NOMO-1 treated with dmso at 0.1 percent for 144 hours (cell line): ENCODE results near the gene ZIC1.

Source experiments
- DNase-seq: peaks from one replicate; lab custom pipeline; 2025; ENCODE audit not compliant: unreplicated experiment; lab: John Stamatoyannopoulos, UW

Gene ZIC1

GRCh38 chr3:147408188-147409100 is 721 bp upstream of the ZIC1 start:
- DNase-seq: no peak

DNA sequence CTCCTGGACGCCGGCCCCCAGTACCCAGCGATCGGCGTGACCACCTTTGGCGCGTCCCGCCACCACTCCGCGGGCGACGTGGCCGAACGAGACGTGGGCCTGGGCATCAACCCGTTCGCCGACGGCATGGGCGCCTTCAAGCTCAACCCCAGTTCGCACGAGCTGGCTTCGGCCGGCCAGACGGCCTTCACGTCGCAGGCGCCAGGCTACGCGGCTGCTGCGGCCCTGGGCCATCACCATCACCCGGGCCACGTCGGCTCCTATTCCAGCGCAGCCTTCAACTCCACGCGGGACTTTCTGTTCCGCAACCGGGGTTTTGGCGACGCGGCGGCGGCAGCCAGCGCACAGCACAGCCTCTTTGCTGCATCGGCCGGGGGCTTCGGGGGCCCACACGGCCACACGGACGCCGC is 956 bp downstream of the ZIC1 start:
- no peak for DNase-seq

DNA sequence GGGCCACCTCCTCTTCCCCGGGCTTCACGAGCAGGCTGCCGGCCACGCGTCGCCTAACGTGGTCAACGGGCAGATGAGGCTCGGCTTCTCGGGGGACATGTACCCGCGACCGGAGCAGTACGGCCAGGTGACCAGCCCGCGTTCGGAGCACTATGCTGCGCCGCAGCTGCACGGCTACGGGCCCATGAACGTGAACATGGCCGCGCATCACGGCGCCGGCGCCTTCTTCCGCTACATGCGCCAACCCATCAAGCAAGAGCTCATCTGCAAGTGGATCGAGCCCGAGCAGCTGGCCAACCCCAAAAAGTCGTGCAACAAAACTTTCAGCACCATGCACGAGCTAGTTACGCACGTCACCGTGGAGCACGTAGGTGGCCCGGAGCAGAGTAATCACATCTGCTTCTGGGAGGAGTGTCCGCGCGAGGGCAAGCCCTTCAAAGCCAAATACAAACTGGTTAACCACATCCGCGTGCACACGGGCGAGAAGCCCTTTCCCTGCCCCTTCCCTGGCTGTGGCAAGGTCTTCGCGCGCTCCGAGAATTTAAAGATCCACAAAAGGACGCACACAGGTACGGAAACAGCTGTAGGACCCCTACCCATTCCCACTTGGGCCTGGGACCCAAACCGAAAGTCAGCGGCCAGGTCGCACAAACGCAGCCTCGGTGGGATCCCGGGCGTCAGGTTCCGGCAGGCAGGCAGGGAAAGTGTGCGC is 1.5 kb downstream of the ZIC1 start:
- DNase-seq: no peak

DNA sequence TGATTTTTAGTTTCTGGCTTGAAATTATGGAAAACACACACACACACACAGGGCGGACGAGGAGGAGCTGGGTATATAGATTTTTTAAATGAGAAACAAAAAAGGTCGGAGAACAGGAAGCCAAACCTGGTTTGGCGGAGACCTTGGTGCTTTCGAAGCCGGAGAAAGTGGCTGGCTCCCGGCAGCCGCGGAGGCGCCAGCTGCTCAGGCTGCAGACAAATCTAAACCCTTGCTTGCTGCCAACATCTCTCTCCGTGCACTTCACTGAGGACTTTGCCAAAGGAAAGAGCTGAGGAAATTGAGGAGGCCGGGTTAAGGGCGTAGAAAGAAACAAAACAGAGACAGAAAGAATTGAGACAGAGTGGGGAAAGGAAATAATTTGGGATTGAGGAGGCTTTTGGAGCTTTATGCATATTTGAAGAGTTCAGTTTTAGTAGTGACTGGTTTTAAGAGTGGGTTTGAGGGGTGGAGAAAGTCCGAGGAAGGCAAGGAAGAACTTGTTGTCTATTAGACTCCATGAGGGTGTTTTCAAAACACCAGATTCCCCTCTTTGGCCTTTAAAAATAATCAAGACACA is 2.2 kb downstream of the ZIC1 start:
- DNase-seq: no peak

DNA sequence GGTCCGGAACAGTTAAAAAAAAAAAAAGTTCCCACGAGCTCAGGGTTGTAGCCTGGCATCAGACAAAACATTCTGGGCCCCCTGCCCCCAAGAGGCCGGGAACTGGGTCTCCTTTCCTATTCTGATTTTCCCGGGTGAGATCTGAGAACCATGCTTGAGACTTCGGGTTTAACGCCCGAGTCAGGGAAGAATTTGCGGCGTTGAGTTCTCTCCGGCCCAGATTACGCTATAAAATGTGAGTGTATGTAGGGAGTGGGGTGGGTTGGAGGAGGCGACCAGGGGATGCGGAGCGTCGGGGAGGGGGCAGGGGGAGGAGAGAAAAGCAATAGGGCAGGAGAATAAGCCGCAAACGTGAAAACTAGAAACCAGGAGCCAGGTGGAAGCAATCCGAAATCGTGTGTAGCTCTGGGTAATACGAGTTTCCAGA is 2.7 kb downstream of the ZIC1 start:
- no peak for DNase-seq

- no peak for DNase-seq
Observed at GRCh38 chr3:147412261-147412916, 3.2 kb downstream of the ZIC1 start.

DNA sequence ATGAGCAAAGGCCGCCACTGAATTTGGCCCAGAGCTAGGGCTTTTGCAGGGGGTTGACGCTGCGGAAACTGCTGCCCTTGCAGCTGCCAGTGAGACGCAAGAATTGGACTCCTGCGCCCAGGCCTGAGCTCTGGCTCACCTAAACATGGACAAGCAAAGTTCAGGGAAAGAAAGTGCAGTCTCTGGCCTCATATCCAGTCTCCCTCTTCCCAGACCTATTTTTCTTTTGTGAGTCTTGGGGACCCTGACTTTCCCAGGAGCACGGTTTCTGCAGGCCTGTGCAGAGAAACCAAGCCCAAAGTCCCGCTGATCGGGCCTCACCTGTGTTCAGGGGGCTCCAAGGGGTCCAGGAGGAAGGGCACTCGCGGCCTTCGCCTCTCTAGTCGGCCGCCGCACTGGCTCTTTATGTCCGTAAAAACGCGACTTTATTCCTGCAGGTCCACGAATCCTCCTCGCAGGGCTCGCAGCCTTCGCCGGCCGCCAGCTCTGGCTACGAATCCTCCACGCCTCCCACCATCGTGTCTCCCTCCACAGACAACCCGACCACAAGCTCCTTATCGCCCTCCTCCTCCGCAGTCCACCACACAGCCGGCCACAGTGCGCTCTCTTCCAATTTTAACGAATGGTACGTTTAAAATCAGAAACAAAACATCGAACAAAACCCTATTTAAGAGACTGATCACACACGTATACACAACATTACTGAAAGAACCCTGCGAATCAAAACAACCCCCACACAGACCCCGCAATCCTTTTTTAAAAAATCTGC is 3.9 kb downstream of the ZIC1 start:
- no peak for DNase-seq

DNA sequence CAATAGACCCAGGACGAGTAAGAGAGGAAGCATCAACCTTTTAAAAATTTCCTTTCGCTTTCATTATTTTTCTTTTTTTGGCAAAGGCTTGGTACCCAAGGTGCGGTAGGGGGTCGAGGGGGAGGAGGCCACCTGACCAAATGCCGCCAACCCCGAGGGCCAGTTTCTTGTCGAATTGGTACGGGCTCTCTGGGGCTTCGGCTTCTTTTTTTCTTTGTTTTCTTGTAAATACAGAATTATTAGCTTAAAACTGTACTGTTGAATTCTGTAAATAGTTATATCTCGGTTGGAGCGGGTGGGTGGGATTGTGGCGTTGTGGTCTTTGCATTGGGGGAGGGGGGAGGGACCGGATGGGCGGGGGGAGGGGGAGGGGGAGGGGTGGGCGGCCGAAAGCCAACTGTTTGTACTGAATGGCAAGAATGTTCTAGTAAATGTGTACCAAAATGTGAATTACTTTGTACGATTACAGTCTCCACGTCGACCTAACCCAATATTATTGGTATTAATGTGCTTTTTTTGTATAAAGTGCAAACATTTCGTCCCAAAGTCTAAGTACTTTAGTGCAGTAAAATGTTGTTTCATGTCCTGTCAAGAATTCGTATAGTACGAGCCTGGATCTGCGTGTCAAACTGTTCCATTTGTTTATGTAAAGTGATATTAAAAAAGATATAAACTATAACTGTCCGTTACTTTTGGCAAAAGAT is 4.7 kb downstream of the ZIC1 start:
- no peak for DNase-seq

DNA sequence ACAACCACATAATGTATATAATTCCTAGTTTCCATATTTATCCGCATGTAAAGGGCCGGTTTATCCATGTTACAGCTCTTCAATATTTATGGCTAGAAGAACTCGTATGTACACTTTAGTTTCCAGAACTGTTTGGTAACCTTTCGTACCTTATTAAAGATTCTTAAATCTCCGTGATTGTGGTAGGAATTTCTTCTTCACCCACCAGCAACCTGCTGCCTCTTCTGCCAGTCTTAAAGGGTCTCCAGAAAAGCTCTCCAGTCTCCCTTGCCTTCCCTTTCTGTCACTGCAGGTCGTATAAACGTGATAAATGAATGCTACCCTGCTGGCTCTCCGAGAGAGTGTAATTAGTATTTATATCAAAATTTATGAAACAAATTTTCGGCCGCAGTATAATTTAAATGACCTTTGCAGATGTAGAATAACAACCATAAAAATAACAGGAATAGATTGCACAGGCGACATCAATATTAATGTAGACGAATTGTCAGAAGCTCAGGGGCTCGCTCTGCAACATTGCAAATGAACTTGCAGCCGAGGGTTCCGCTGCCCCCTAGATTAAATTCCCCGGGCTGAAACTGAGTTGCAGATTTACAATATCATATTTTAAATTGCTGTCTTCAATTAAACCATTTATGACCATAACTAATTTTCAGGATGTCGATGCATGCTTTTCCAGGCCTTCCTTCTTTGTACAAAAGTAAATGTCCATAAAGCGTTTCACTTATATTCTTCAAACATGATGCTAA is 5.4 kb downstream of the ZIC1 start:
- no peak for DNase-seq

DNA sequence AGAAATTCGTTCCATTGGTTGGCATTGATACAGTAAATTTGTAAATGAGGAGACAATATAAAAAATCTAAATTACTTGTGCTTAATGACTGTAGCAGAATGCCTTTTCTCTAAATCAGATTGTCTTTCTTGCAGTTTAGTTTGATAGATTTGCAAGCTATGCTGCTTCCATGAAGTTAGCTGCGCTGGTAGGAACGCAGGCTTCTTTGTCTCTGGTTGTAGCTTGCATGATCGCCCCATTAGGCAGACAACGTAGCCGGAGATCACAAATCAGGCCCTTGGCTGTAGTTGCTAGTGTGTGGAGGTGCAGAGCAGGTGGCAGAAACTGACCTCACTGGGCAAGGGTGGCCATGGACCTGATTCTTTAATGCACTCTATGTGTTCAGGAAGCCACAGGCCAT is 6.1 kb downstream of the ZIC1 start:
- no peak for DNase-seq

DNA sequence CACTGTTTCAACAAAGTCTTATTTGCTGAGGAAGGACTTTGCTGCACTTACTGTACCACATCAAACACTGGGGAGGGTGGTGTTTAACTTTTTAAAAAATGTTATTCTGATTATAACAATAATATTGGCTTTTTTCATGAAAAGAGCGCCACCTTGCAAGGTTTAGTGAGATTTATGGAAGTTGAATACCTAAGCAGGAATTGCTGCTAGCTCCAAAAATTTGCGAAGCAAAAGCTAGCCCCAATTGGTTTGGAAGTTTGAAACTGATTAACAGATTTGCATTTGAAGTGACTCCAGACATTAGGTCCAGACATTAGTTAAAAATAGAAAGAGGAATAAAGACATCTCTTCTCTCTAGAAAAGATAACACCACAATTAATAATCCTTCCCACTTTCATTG is 6.7 kb downstream of the ZIC1 start:
- no peak for DNase-seq

- DNase-seq: no peak
Observed at GRCh38 chr3:147416931-147417330, 7.8 kb downstream of the ZIC1 start.

GRCh38 chr3:147417551-147418295 is 8.6 kb downstream of the ZIC1 start:
- no peak for DNase-seq

- no peak for DNase-seq
Observed at GRCh38 chr3:147418371-147418781, 9.2 kb downstream of the ZIC1 start.

GRCh38 chr3:147418808-147419701 is 9.9 kb downstream of the ZIC1 start:
- DNase-seq: no peak

GRCh38 chr3:147419781-147420224 is 10.6 kb downstream of the ZIC1 start:
- DNase-seq: no peak

GRCh38 chr3:147420353-147421183 is 11.4 kb downstream of the ZIC1 start:
- no peak for DNase-seq
